ENCODE data around the gene TUBA1C. TPM values are rescaled to one million over a fixed set of nuclear protein-coding genes. Genes with fewer than 3 reads are reported as not detected.

The TUBA1C gene
- total and polyA plus RNA-seq, 2 of the 4 experiments (the other 2 are of a cell fraction) = 1,420 to 2,555 TPM

GRCh38 chr12:49284672-49285071 is 19.8 kb downstream of the TUBA1C start:
- Histone ChIP-seq H3K27ac (ENCODE audit: insufficient read depth, low read length) (no peak overlapping the region), H4K20me1 (ENCODE audit: insufficient read depth, low read length) (no peaks in the 10 kb centered on the region), H3K4me1 (ENCODE audit: control insufficient read depth, insufficient read depth, low read length) (no peaks in the 10 kb centered on the region), H3K9ac (ENCODE audit: low read depth, low read length) (no peak overlapping the region), H2AK9ac (replicated peaks; ENCODE audit: low read depth, low read length, poor library complexity) (no peak overlapping the region), H3K27me3 (ENCODE audit: control insufficient read depth, insufficient read depth, low read length) (peaks cover 13% of the 10 kb centered on the region), H2BK120ac (ENCODE audit: low read depth, low read length) (no peak overlapping the region), H3K79me1 (ENCODE audit: low read depth in 1 of 2, low read length in 2 of 2) (no peaks in the 10 kb centered on the region), H3K4me3 (ENCODE audit: insufficient read depth, low read depth, low read length) (no peak overlapping the region), H3K36me3 (ENCODE audit: control insufficient read depth, insufficient read depth, low read length) (no peaks in the 10 kb centered on the region), H3K14ac (replicated peaks; ENCODE audit: low read depth, low read length) (no peak overlapping the region), H3K4ac (ENCODE audit: low read depth, low read length) (no peak overlapping the region), H4K8ac (ENCODE audit: low read depth in 2 of 2, low read length in 2 of 2) (no peak overlapping the region), H3K56ac (ENCODE audit: extremely low read depth, insufficient read depth, low read length) (no peak overlapping the region), H3K4me2 (ENCODE audit: low read depth, low read length) (no peak overlapping the region), H3K23ac (ENCODE audit: low read depth, low read length) (no peak overlapping the region), H2BK15ac (ENCODE audit: low read depth, low read length) (no peak overlapping the region), H3K9me1 (ENCODE audit: insufficient read depth, low read length) (0 out of 2 replicates have a peak, but pooled peaks cover under 1% of the 10 kb centered on the region), H4K5ac (ENCODE audit: low read depth, low read length) (no peak overlapping the region), H4K91ac (ENCODE audit: insufficient read depth, low read depth, low read length) (no peak overlapping the region), H2AFZ (replicated peaks; ENCODE audit: low read length, poor library complexity) (no peak overlapping the region), H2BK20ac (ENCODE audit: low read depth, low read length) (no peak overlapping the region), H3K9me3 (ENCODE audit: control insufficient read depth, insufficient read depth, low read length) (peaks cover 3% of the 10 kb centered on the region), H2BK5ac (ENCODE audit: low read depth, low read length, poor library complexity, severe bottlenecking) (no peak overlapping the region), H2AK5ac (ENCODE audit: low read depth, low read length) (no peak overlapping the region), H3K18ac (ENCODE audit: low read depth, low read length) (no peak overlapping the region)
- ChIA-PET POLR2A (ENCODE audit: unreplicated experiment) (no interaction called here), CTCF (interaction anchor here (1.1 kb wide), 1 partner anchor 16 kb away, joined by 3 read pairs; no protein-coding TSS in a partner anchor)
- intact Hi-C loops (cut with micrococcal nuclease) (no loop called here), in situ Hi-C loops (cut with MboI; ENCODE audit: low sequenced_read_pairs) (no loop called here), dilution Hi-C loops (cut with HindIII; ENCODE audit: low sequenced_read_pairs, unreplicated experiment) (no loop called here)
- DNase-seq = no peak
- WGBS, 2 experiments (ENCODE audit: extremely low coverage in 2 of 2, insufficient read length in 1 of 2) = 95% methylated on average over 3 of the region's 4 CpGs; no CpG with 5 or more reads in 1 of the 2 experiments
- TF ChIP-seq CTCF (conservative IDR thresholded peaks at IDR 0.05; ENCODE audit: low read depth, low read length) (no peak), MAZ (IDR thresholded peaks at IDR 0.05; ENCODE audit: borderline replicate concordance, low read depth, low read length) (no peak), SMC3 (IDR thresholded peaks at IDR 0.05; ENCODE audit: low read depth, low read length) (no peak), RAD21 (IDR thresholded peaks at IDR 0.05; ENCODE audit: low read length) (no peak), CEBPB (IDR thresholded peaks at IDR 0.05; ENCODE audit: low read depth, low read length) (no peak), RFX5 (IDR thresholded peaks at IDR 0.05; ENCODE audit: low read depth, low read length) (no peak), MXI1 (IDR thresholded peaks at IDR 0.05; ENCODE audit: borderline replicate concordance, low read depth, low read length) (no peak), ELK1 (IDR thresholded peaks at IDR 0.05; ENCODE audit: borderline replicate concordance, low read depth, low read length) (no peak), NFE2L2 (IDR thresholded peaks at IDR 0.05; ENCODE audit: low read depth, low read length) (no peak), RCOR1 (IDR thresholded peaks at IDR 0.05; ENCODE audit: insufficient replicate concordance, low read length) (no peak), FOS (IDR thresholded peaks at IDR 0.05; ENCODE audit: low read depth, low read length) (no peak), CHD1 (IDR thresholded peaks at IDR 0.05; ENCODE audit: low read depth, low read length) (no peak)
- no peak for ATAC-seq (ENCODE audit: low read depth)
- no TSS peak for BruUV-seq (replicated peaks)

Data from IMR-90 (cell line).